Right lobe of liver (tissue), 4 donors: ENCODE data around the gene ESF1.
"Not testable (repeated sequence)": the region's sequence is repeated elsewhere in the genome, so short reads cannot be mapped to it uniquely, and the experiment has no call there.

Source experiments
- POLR2A ChIP-seq: fragments of 450-650 bp; IDR thresholded peaks from one replicate; pipeline ENCODE4 v1.6.1; 2017; ENCODE audit warnings: antibody characterized with exemption, mild to moderate bottlenecking
- TF ChIP-seq, protein P1 (sequence below), 4 donors: fragments of 200-600 bp in 3 of 4; fragments of 450-650 bp in 1 of 4; IDR thresholded peaks; one replicate each; pipeline versions ENCODE4 v1.5.1 to v1.8.0; 2016 to 2022; ENCODE audit warnings: antibody characterized with exemption in 4 of 4, mild to moderate bottlenecking in 2 of 4
- donor health status: DM: no; HTN: no; CAD: no.
- donor health status: DM: no; HTN: no; CAD: no.
- donor health status: DM: no; HTN: yes; CAD: no.

DNA sequence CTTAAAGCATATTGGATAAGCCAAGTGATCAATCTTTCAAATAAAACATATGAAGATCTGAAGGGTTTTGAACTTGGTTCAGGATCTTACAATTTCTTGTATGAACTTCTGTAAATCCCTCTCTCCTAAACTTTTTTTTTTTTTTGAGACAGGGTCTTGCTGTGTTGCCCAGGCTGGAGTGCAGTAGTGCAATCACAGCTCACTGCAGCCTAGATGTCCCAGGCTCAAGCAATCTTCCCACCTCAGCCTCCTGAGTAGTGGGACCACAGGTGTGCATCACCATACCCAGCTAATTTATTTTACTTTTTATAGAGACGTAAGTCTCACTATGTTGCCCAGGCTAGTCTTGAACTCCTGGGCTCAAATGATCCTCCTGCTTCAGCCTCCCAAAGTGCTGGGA lies 46.5 kb downstream of the ESF1 start:
- not testable (repeated sequence) for TF ChIP-seq POLR2A
- TF ChIP-seq, protein P1, sequence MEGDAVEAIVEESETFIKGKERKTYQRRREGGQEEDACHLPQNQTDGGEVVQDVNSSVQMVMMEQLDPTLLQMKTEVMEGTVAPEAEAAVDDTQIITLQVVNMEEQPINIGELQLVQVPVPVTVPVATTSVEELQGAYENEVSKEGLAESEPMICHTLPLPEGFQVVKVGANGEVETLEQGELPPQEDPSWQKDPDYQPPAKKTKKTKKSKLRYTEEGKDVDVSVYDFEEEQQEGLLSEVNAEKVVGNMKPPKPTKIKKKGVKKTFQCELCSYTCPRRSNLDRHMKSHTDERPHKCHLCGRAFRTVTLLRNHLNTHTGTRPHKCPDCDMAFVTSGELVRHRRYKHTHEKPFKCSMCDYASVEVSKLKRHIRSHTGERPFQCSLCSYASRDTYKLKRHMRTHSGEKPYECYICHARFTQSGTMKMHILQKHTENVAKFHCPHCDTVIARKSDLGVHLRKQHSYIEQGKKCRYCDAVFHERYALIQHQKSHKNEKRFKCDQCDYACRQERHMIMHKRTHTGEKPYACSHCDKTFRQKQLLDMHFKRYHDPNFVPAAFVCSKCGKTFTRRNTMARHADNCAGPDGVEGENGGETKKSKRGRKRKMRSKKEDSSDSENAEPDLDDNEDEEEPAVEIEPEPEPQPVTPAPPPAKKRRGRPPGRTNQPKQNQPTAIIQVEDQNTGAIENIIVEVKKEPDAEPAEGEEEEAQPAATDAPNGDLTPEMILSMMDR (IDR thresholded peaks at IDR 0.05): not testable (repeated sequence)
